Activated CD4-positive, alpha-beta memory T cell treated with anti-CD3 and anti-CD28 coated beads, Interleukin-2, amount 10 ng/mL, durations not matched to agents 7 days and 5 days (primary cell): ENCODE measurements around the gene KRTAP19-3. TPM values are rescaled to one million over a fixed set of nuclear protein-coding genes. Genes with fewer than 3 reads are reported as not detected.

ENCODE experiments used
- CTCF ChIA-PET: fragments of 350-600 bp; sonication (Branson Sonifier 250); formaldehyde crosslinking; loops from one replicate; lab custom pipeline; 2021; ENCODE audit warnings: antibody characterized with exemption, inconsistent platforms; lab: Charles Lee
- POLR2A ChIA-PET: fragments of 350-600 bp; sonication (Branson Sonifier 250); formaldehyde crosslinking; loops from one replicate; lab custom pipeline; 2021; ENCODE audit warnings: antibody characterized with exemption; lab: Charles Lee
- DNase-seq: peaks from one replicate; pipeline ENCODE4 v3.0.0-alpha.2; 2020
- H3K27ac Mint-ChIP-seq: one replicate; pipeline ENCODE4 v1.8.0; 2021; ENCODE audit warnings: mild to moderate bottlenecking, mixed read lengths
- H3K27me3 Mint-ChIP-seq: one replicate; pipeline ENCODE4 v1.8.0; 2021; ENCODE audit warnings: mixed read lengths
- H3K36me3 Mint-ChIP-seq: one replicate; pipeline ENCODE4 v1.8.0; 2021; ENCODE audit warnings: low read depth, mixed read lengths
- H3K4me1 Mint-ChIP-seq: one replicate; pipeline ENCODE4 v1.8.0; 2021; ENCODE audit warnings: mixed read lengths
- H3K4me3 Mint-ChIP-seq: one replicate; pipeline ENCODE4 v1.8.0; 2021; ENCODE audit warnings: mild to moderate bottlenecking, mixed read lengths
- H3K9me3 Mint-ChIP-seq: one replicate; pipeline ENCODE4 v1.8.0; 2021; ENCODE audit warnings: mixed read lengths
- total RNA-seq, 2 experiments: library from RNA; stranded (reverse); gene quantifications; one replicate each; pipeline ENCODE4 v1.2.3, GENCODE V29; 2021

The KRTAP19-3 gene
- total RNA-seq, 2 experiments from 2014 or later, result not detected

- ChIA-PET CTCF (interaction anchor here (0.7 kb wide), 1 partner anchor 1359 kb away, joined by 4 read pairs; no protein-coding TSS in a partner anchor), POLR2A (no interaction called here)
- Mint-ChIP-seq H3K4me3 (no peak overlapping the region), H3K9me3 (peaks cover 4% of the 10 kb centered on the region), H3K27ac (no peak overlapping the region), H3K36me3 (no peaks in the 10 kb centered on the region), H3K4me1 (no peaks in the 10 kb centered on the region), H3K27me3 (no peaks in the 10 kb centered on the region)
- DNase-seq, result no peak
These were observed 28.1 kb downstream of the KRTAP19-3 start for GRCh38 chr21:30463713-30464112.

GRCh38 chr21:30448514-30448913 is 43.3 kb downstream of the KRTAP19-3 start:
- no peak overlapping the region for H3K4me3 Mint-ChIP-seq
- no peak for DNase-seq
- H3K4me1 Mint-ChIP-seq, result no peaks in the 10 kb centered on the region
- ChIA-PET CTCF (no interaction called here), POLR2A (interaction anchor here (0.6 kb wide), 1 partner anchor 634 kb away, joined by 3 read pairs; no protein-coding TSS in a partner anchor)
- H3K27me3 Mint-ChIP-seq, result no peaks in the 10 kb centered on the region
- no peaks in the 10 kb centered on the region for H3K9me3 Mint-ChIP-seq
- no peak overlapping the region for H3K27ac Mint-ChIP-seq
- no peaks in the 10 kb centered on the region for H3K36me3 Mint-ChIP-seq

GRCh38 chr21:30447056-30447455 is 44.8 kb downstream of the KRTAP19-3 start:
- Mint-ChIP-seq H3K4me3 (no peak overlapping the region), H3K27ac (no peak overlapping the region), H3K9me3 (no peaks in the 10 kb centered on the region), H3K36me3 (no peaks in the 10 kb centered on the region), H3K4me1 (no peaks in the 10 kb centered on the region), H3K27me3 (no peaks in the 10 kb centered on the region)
- DNase-seq, result no peak
- ChIA-PET CTCF (no interaction called here), POLR2A (no interaction called here)

- H3K36me3 Mint-ChIP-seq, result no peaks in the 10 kb centered on the region
- no peak overlapping the region for H3K4me3 Mint-ChIP-seq
- no peak overlapping the region for H3K27ac Mint-ChIP-seq
- POLR2A ChIA-PET, result no interaction called here
- no peaks in the 10 kb centered on the region for H3K27me3 Mint-ChIP-seq
- DNase-seq, result no peak
- H3K4me1 Mint-ChIP-seq, result no peaks in the 10 kb centered on the region
- CTCF ChIA-PET, result no interaction called here
- H3K9me3 Mint-ChIP-seq, result no peaks in the 10 kb centered on the region
These were observed 47.6 kb downstream of the KRTAP19-3 start for GRCh38 chr21:30444204-30444603.

GRCh38 chr21:30443226-30443625 is 48.6 kb downstream of the KRTAP19-3 start:
- Mint-ChIP-seq H3K9me3 (no peaks in the 10 kb centered on the region), H3K4me1 (no peaks in the 10 kb centered on the region), H3K4me3 (no peak overlapping the region), H3K36me3 (no peaks in the 10 kb centered on the region), H3K27me3 (no peaks in the 10 kb centered on the region), H3K27ac (no peak overlapping the region)
- POLR2A ChIA-PET, result no interaction called here
- CTCF ChIA-PET, result no interaction called here
- DNase-seq, result no peak

Other genes starting within 250 kb of the KRTAP19-3 start
- gene KRTAP24-1, start 209.1 kb downstream of the KRTAP19-3 start, total RNA-seq, result not detected
- gene KRTAP25-1, start 202.5 kb downstream of the KRTAP19-3 start, total RNA-seq, result not detected
- gene KRTAP26-1, start 171.7 kb downstream of the KRTAP19-3 start, total RNA-seq, result not detected
- gene KRTAP27-1, start 154.3 kb downstream of the KRTAP19-3 start, total RNA-seq, result not detected
- gene KRTAP23-1, start 143.4 kb downstream of the KRTAP19-3 start, total RNA-seq, result not detected
- not detected for gene KRTAP13-2, start 119.7 kb downstream of the KRTAP19-3 start, total RNA-seq
- not detected for gene KRTAP13-1, start 96.0 kb downstream of the KRTAP19-3 start, total RNA-seq
- not detected for gene KRTAP13-3, start 66.1 kb downstream of the KRTAP19-3 start, total RNA-seq
- gene KRTAP13-4, start 61.8 kb downstream of the KRTAP19-3 start, total RNA-seq, result not detected
- not detected for gene KRTAP15-1, start 51.7 kb downstream of the KRTAP19-3 start, total RNA-seq
- not detected for gene KRTAP19-1, start 11.6 kb downstream of the KRTAP19-3 start, total RNA-seq
- gene KRTAP19-2, start 4.6 kb downstream of the KRTAP19-3 start, total RNA-seq, result not detected
- not detected for gene KRTAP19-4, start 5.2 kb upstream of the KRTAP19-3 start, total RNA-seq
- not detected for gene KRTAP19-5, start 10.1 kb upstream of the KRTAP19-3 start, total RNA-seq
- gene KRTAP19-6, start 49.9 kb upstream of the KRTAP19-3 start, total RNA-seq, result not detected
- gene KRTAP19-7, start 69.3 kb upstream of the KRTAP19-3 start, total RNA-seq, result not detected
- not detected for gene KRTAP22-2, start 98.4 kb upstream of the KRTAP19-3 start, total RNA-seq
- gene KRTAP6-3, start 100.4 kb upstream of the KRTAP19-3 start, total RNA-seq, result not detected
- not detected for gene KRTAP6-2, start 106.9 kb upstream of the KRTAP19-3 start, total RNA-seq
- gene KRTAP22-1, start 109.1 kb upstream of the KRTAP19-3 start, total RNA-seq, result not detected
- gene KRTAP6-1, start 121.9 kb upstream of the KRTAP19-3 start, total RNA-seq, result not detected
- gene KRTAP20-1, start 124.4 kb upstream of the KRTAP19-3 start, total RNA-seq, result not detected
- not detected for gene KRTAP20-4, start 128.6 kb upstream of the KRTAP19-3 start, total RNA-seq
- not detected for gene KRTAP20-2, start 143.2 kb upstream of the KRTAP19-3 start, total RNA-seq
- not detected for gene KRTAP20-3, start 150.9 kb upstream of the KRTAP19-3 start, total RNA-seq
- not detected for gene KRTAP21-3, start 226.8 kb upstream of the KRTAP19-3 start, total RNA-seq